ENCODE results near the gene SLC25A4.

SLC25A4 gene

GRCh38 chr4:185120631-185120946 is 22.5 kb upstream of the SLC25A4 start:
- no peak for DNase-seq (ENCODE audit: low spot score)

DNA sequence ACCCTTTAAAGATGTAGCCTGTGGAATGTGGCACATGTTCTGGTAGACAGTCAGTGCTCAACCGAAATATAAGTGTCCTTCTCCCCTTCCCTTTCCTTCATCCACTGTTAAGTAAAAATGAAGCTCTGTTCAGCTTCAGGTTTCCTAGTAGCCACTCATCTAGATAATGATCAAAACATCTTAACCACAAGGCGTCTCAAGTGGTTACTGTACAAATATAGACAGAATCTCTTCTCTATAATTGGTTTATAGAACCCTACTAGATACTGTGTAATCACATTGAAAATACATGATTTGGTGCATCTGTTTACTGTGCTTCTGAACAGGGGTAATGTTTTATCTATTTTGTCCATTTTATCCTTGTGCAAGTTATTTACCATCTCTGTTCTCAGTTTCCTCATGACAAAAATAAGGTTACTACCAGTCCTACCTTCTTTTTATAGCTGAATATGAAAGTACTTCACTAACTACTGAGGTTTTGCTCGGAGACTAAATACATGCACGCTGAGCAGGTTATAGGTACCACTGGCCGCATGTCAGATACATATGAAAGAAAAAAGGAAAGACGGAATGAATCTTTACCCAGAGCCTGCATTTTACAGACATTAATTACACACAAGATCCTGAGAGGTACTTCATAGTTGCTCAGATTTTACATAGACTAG is 20.3 kb upstream of the SLC25A4 start:
- DNase-seq (ENCODE audit: low spot score) = no peak

DNA sequence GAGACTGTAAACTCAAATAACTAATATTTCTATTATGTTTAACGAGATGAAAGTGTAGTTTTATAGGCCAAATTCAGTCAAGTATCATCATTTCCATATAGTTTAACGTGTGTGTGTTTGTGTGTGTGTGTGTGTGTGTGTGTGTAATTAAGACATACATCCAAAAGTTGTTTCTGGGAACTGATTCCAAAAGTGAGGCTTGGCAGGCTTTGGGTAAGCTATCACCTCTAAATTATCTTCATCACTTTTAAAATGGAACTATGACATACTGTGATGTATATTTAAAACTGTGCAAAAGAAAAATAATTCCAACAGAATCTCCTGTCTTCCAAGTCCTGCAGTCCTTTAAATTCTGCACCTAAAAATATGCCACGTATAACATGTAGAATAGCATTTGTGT is 19.1 kb upstream of the SLC25A4 start:
- DNase-seq (ENCODE audit: low spot score) = no peak

DNA sequence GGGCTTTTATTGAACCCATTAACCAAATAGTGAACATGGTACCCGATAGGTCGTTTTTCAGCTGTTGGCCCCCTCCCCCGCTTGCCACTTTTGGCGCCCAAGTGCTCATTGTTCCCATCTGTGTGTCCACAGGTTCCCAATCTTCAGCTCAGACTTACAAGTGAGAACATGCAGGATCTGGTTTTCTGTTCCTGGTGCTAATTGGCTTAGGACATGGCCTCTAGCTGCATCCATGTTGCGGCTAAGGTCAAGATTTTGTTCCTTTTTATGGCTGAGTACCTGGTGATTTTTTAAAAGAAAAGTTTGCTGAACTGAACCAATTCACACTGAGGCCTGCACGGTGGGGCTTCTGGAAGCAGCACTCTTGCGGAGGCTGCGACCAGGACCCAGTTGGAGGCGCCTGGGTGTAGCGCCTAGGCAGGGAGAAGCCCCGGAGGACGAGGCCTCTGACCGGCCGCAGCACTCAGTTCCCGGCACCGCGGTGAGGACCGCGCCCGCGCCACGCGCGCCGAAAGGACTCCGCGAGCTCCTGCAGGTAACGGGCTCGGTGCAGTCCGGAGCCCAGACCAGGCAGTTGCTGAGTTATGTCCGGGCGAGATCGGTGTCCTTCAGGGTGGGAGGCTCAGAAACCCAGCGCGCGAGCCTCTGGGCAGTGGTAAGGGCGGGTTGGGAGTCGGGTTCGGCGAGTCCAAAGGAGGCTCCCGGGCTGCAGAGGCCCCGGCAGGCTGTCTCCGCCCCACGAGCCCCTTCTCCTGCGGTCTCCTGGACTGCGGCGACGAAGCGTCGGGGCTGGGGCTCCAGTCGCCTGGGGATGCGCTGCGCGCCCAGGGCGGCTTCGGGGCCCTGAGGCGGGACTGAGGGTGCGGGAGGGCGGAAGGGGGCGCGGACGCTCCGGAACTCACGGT is 15.8 kb upstream of the SLC25A4 start:
- DNase-seq (ENCODE audit: low spot score) = no peak

DNA sequence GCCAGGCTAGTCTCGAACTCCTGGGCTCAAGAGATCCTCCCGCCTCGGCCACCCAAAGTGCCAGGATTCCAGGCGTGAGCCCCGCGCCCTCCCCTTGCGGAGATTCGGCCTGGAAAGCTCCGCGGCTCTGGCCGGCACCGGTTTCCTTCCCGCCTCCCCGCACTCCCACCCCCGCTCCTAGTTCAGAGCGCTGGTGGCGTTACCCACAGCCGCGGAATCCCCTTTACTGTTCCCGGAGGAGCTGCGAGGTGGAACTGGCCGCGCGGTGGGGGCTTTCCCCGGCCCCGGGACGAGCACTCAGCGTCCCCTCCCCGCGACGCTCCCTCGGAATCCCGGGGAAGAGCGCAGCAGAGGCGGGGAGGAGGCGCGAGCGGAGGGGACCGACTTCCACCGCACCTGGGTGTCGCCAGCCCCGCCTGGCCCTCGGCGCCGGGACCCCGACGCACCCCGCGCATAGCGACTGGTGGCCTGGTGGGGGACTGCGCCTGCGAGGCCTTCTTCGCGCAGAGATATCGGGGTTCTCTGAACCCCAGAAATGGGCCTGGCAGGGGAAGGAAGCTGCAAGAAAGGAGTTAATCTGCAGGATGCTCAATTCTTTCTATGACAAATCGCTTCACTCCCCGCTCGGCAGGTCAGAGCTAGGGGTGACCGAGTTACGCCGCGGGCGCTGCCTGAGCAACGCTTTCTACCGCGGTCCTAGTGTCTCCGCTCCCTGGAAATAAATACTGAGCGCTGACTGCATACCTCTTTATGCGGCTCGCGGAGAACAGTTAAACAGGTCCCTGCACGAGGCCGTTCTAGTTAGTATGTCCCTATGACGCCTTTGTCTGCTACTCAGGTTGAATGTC is 14.6 kb upstream of the SLC25A4 start:
- no peak for DNase-seq (ENCODE audit: low spot score)

GRCh38 chr4:185134307-185134869 is 8.7 kb upstream of the SLC25A4 start:
- no peak for DNase-seq (ENCODE audit: low spot score)

GRCh38 chr4:185137233-185137925 is 5.7 kb upstream of the SLC25A4 start:
- DNase-seq (ENCODE audit: low spot score) = no peak

DNA sequence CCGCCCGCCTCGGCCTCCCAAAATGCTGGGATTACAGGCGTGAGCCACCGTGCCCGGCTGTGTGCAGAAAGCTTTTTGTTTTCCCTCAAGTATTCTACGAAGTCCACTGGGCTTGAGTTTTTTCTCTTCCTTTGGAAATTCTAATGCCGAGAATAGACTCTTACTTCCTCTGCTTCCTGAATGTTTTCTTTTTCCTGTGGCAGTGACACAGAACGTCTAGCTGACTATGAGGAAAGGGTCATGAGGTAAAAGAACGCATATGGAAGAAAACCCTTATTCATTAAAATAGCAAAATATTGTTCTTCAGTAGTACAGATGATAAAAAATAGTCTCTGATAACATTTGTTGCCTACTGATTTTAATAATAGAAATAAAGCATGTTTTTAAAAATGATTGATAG is 4.9 kb upstream of the SLC25A4 start:
- no peak for DNase-seq (ENCODE audit: low spot score)

DNA sequence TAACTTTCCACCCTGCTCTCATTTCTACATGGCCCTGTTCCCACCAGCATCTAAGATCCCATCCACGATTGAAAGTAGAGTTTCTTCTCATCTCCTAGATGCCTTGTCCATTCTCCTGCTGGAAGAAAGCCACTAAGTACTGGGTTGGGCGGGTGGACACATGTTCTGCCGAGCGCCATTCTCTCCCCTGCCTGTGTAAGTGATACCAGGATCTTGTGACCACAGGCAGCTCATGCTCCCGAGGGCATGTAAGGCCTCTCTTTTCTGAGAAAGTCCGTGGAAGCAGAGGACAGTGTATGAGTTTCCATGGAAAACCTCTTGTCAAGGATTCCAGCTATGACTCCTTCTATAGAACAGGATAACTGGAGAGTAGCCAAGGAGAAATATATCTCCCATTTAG is 3.3 kb upstream of the SLC25A4 start:
- no peak for DNase-seq (ENCODE audit: low spot score)

DNA sequence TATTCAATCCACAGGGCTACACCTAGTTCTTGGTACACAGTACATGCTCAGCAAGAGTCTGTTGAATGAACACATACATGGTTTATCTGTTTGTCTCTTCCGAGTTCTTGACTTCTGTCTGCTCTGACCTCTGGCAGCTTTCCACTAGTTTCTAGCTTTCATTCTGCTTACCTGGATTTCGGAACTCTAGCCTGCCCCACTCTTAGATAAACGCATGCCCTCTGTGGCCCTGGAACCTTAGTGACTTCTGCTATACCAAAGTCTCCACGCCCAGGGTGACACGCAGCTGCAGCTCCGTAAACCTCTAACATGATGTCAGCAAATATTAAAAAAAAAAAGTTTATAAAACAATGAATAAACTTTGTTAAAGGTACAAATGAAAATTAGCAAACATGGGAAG is 1.3 kb upstream of the SLC25A4 start:
- DNase-seq (ENCODE audit: low spot score) = no peak

GRCh38 chr4:185142564-185142911 is 528 bp upstream of the SLC25A4 start:
- no peak for DNase-seq (ENCODE audit: low spot score)

DNA sequence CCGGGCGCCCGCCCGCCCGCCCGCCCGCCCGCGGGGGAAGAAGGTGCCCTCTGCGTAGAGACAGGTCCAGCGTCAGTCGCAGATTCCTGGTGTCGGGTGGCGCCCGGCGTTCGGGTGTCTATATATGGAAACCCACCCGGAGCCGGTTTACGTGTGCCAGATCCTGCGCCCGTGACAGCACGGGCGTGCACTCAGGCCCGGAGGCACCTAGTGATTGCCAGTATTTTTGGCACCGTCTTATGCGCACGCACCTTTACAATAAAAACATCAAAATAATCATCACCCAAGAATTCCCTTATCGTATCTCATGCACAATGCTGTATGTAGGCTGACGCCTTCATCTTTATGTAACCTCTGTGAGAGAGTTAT is 519 bp downstream of the SLC25A4 start:
- DNase-seq (ENCODE audit: low spot score) = no peak

GRCh38 chr4:185144601-185145240 is 1.7 kb downstream of the SLC25A4 start:
- no peak for DNase-seq (ENCODE audit: low spot score)

- no peak for DNase-seq (ENCODE audit: low spot score)
These were observed 2.5 kb downstream of the SLC25A4 start for GRCh38 chr4:185145572-185145971.

DNA sequence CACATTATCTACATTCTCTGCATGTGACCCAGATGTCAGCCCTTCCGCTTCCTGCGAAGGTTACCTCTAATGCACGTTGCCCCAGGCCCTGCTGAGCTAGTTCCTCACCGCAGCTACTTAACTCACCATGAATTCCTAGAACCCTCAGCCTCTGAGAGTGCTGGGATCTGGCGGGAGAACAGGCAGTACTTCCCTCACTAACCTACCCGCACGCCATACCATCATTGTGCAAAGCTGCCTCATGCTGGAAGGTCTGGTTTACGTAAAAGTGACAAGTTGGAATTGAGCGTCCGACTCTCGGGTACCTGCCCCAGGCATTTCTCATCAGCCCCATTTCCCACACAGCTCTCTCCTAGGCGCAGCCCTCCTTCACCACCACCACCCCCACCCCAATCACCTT is 6.3 kb downstream of the SLC25A4 start:
- DNase-seq (ENCODE audit: low spot score) = no peak

DNA sequence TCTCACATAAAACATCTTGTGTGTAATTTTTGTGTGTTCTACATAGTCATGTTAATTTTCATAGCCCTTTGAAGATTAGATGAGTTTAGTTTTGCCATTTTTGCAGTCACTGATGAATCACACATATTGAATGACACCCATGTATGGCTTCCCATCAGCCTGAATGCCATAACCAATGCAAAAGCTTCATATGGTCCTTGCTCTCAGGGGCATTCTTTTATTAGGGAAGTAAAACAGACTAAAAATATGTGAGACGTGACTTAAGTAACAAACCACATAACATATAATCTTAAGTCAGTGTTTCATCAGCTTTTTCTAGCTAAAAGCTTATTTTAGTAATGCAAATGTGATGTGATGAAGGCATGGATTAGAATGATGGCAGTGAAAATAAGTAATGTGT is 8.2 kb downstream of the SLC25A4 start:
- DNase-seq (ENCODE audit: low spot score) = no peak

DNA sequence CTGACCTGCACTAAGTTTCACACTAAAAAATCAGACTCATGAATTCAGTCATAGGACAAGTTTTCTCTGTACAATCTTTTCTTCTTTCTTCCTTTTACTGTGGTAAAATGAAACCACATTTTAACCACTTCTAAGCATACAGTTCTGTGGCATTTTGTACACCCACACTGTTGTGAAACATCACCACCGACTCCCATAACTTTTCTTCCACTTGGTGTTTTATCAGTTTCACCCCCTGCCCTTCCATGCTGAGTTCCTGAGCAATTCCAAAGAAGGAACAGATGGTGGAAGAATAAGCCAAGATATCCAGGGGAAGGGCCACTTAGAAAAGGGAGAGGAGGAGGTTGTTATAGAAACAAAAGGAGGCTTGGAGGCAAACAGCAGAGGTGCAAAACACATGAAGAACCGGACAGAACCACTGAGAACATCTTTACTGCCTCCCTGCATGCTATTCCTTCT is 22.6 kb downstream of the SLC25A4 start:
- DNase-seq (ENCODE audit: low spot score) = no peak

DNA sequence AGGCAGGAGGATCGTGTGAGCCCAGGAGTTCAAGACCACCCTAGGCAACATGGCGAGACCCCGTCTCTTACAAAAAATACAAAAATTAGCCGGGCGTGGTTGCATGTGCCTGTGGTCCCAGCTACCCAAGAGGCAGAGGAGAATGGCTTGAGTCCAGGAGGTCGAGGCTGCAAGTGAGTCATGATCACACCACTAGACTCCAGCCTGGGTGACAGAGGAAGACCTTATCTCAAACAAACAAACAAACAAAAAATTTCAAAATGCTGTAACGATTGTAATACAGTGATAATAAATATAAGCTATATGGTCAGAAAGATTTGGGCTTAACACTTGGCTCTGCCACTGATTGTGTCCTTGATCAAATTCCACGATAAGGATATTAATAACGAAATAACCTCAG is 24.2 kb downstream of the SLC25A4 start:
- no peak for DNase-seq (ENCODE audit: low spot score)

DNA sequence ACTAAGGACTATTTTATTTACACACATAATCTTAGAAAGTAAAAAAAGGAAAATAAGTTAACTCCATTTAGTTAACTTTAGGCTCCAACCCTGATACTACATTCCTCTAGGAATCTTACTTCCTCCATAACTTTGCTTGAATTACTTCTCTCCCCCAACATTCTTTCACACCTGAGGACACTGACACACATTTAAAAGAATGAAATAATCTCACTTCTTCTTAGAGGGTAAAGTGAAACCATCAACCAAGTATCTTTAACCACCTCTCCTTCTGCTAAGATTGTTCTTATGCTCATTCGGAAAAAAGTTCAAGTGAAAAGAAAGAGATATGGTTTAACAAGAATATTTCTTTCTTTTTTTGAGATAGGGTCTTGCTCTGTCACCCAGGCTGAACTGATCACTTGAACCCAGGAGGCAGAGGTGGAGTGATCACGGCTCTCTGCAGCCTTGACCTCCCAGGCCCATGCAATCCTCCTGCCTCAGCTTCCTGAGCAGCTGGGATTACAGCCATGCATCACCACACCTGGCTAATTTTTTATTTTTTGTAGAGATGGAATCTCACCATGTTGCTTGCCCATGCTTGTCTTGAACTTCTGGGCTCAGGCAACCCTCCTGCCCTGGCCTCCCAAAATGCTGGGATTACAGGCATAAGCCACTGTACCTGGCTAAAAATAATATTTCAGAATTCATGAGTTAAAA is 28.5 kb downstream of the SLC25A4 start:
- no peak for DNase-seq (ENCODE audit: low spot score)

GRCh38 chr4:185179488-185179887 is 36.4 kb downstream of the SLC25A4 start:
- no peak for DNase-seq (ENCODE audit: low spot score)

- no peak for DNase-seq (ENCODE audit: low spot score)
These were observed 39.2 kb downstream of the SLC25A4 start for GRCh38 chr4:185182239-185182638.

Measured in HuH-7 (cell line).